ENCODE data around the gene CUX1. TPM values are rescaled to one million over a fixed set of nuclear protein-coding genes. Genes with fewer than 3 reads are reported as not detected.
"Not testable (repeated sequence)": the region's sequence is repeated elsewhere in the genome, so short reads cannot be mapped to it uniquely, and the experiment has no call there.

Gene CUX1
- total RNA-seq, 1 donor, result 41.1 TPM

- H3K27me3 ChIP-seq (ENCODE audit: insufficient read depth, low read length), result no peaks in the 10 kb centered on the region
Measured at GRCh38 chr7:102221961-102222360, 404.5 kb downstream of the CUX1 start.

GRCh38 chr7:102222445-102222844 lies 405.0 kb downstream of the CUX1 start:
- no peaks in the 10 kb centered on the region for H3K27me3 ChIP-seq (ENCODE audit: insufficient read depth, low read length)
- H3K9me3 ChIP-seq (ENCODE audit: low read depth, low read length), result no peaks in the 10 kb centered on the region
- no peaks in the 10 kb centered on the region for H3K4me1 ChIP-seq (ENCODE audit: insufficient read depth, low read length)
- H3K4me3 ChIP-seq (ENCODE audit: low read length), result no peak overlapping the region

More at GRCh38 chr7:102221961-102222360, 404.5 kb downstream of the CUX1 start:
- no peaks in the 10 kb centered on the region for H3K9me3 ChIP-seq (ENCODE audit: low read depth, low read length)
- H3K4me1 ChIP-seq (ENCODE audit: insufficient read depth, low read length), result no peaks in the 10 kb centered on the region
- no peak overlapping the region for H3K4me3 ChIP-seq (ENCODE audit: low read length)

DNA sequence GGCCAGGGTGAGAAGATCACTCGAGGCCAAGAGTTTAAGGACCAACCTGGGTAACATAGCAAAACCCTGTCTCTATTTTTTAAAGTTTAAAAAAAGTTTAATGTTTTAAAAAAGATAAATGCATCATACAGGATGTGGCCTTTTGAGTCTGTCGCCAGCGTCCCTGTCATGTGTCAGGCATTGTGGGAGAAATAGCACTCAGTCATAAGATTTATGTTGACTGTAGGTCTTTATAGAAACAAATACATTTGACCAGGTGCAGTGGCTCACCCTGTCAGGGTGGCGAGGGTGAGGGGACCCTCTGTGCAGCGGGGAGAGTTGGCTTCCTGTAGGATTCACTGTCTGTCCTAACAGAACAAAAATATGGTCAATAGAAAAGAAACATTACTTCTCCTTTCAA lies 405.8 kb downstream of the CUX1 start:
- Histone ChIP-seq H3K27me3 (ENCODE audit: insufficient read depth, low read length) (no peaks in the 10 kb centered on the region), H3K4me3 (ENCODE audit: low read length) (no peak overlapping the region), H3K9me3 (ENCODE audit: low read depth, low read length) (no peaks in the 10 kb centered on the region), H3K4me1 (ENCODE audit: insufficient read depth, low read length) (no peaks in the 10 kb centered on the region)

GRCh38 chr7:102225025-102225424 lies 407.6 kb downstream of the CUX1 start:
- H3K4me3 ChIP-seq (ENCODE audit: low read length), result no peak overlapping the region
- no peaks in the 10 kb centered on the region for H3K27me3 ChIP-seq (ENCODE audit: insufficient read depth, low read length)
- H3K9me3 ChIP-seq (ENCODE audit: low read depth, low read length), result no peaks in the 10 kb centered on the region
- no peaks in the 10 kb centered on the region for H3K4me1 ChIP-seq (ENCODE audit: insufficient read depth, low read length)

- H3K4me1 ChIP-seq (ENCODE audit: insufficient read depth, low read length), result no peaks in the 10 kb centered on the region
- H3K4me3 ChIP-seq (ENCODE audit: low read length), result no peak overlapping the region
- H3K27me3 ChIP-seq (ENCODE audit: insufficient read depth, low read length), result no peaks in the 10 kb centered on the region
- no peaks in the 10 kb centered on the region for H3K9me3 ChIP-seq (ENCODE audit: low read depth, low read length)
Measured at GRCh38 chr7:102227371-102227770, 409.9 kb downstream of the CUX1 start.

- Histone ChIP-seq H3K9me3 (ENCODE audit: low read depth, low read length) (no peaks in the 10 kb centered on the region), H3K4me1 (ENCODE audit: insufficient read depth, low read length) (no peaks in the 10 kb centered on the region), H3K4me3 (ENCODE audit: low read length) (no peak overlapping the region), H3K27me3 (ENCODE audit: insufficient read depth, low read length) (no peaks in the 10 kb centered on the region)
Measured at GRCh38 chr7:102228935-102229334, 411.5 kb downstream of the CUX1 start.

- H3K4me3 ChIP-seq (ENCODE audit: low read length); H3K27me3 ChIP-seq (ENCODE audit: insufficient read depth, low read length); H3K9me3 ChIP-seq (ENCODE audit: low read depth, low read length); H3K4me1 ChIP-seq (ENCODE audit: insufficient read depth, low read length): not testable (repeated sequence)
Measured at GRCh38 chr7:102230162-102230561, 412.7 kb downstream of the CUX1 start.

- Histone ChIP-seq H3K4me3 (ENCODE audit: low read length) (no peak overlapping the region), H3K9me3 (ENCODE audit: low read depth, low read length) (no peaks in the 10 kb centered on the region), H3K27me3 (ENCODE audit: insufficient read depth, low read length) (no peaks in the 10 kb centered on the region), H3K4me1 (ENCODE audit: insufficient read depth, low read length) (no peaks in the 10 kb centered on the region)
Measured at GRCh38 chr7:102230593-102230992, 413.2 kb downstream of the CUX1 start.

DNA sequence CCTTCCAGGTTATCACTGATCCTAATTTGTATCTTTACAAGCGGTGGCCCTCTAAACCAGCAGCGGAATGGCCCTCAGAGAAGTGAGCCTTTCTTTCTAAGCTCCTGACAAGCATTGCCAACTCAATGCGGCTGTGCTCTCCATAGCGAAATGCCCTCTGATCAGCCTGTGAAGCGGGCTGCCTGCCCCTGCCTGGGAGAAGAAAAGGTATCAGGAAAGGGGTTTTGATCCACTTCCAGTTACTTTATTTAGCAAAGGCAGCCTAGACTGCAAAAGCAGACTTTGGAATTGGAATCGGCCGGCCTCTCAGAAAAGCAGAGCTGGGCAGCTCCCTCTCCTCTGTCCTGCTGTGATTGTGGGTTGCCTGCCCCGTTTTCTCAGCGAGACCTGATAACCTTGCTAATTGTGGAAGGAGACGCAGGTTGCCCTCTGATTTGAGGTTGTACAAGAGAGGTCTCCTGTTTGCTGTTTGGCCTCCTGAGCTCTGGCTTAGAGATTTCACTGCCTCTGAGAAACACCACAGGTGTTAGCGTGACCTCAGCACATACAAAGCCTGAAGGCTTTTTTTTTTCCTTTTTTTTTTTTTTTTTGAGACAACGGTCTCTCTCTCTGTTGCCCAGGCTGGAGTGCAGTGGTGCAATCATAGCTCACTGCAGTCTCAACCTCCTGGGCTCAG lies 415.3 kb downstream of the CUX1 start:
- Histone ChIP-seq H3K4me3 (ENCODE audit: low read length) (no peak overlapping the region), H3K27me3 (ENCODE audit: insufficient read depth, low read length) (no peaks in the 10 kb centered on the region), H3K4me1 (ENCODE audit: insufficient read depth, low read length) (no peaks in the 10 kb centered on the region), H3K9me3 (ENCODE audit: low read depth, low read length) (no peaks in the 10 kb centered on the region)

DNA sequence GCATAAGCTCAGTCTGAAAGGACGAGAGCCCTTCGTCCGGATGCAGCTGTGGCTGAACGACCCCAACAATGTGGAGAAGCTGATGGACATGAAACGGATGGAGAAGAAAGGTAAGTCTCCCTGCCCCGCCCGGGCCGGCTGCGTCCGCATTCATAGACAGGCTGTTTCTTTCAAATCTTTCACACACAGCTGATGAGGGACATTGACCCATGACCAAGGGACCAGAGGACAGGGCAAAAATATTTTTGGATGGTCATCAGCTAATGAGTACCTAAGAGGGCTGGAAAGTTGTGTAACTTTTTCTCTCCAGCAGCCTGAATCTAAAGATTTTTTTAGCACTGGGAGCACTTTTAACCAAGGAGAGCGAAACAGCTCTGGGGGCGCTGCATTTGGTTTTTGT lies 416.7 kb downstream of the CUX1 start:
- no peak overlapping the region for H3K4me3 ChIP-seq (ENCODE audit: low read length)
- no peaks in the 10 kb centered on the region for H3K4me1 ChIP-seq (ENCODE audit: insufficient read depth, low read length)
- no peaks in the 10 kb centered on the region for H3K27me3 ChIP-seq (ENCODE audit: insufficient read depth, low read length)
- no peaks in the 10 kb centered on the region for H3K9me3 ChIP-seq (ENCODE audit: low read depth, low read length)

- Histone ChIP-seq H3K4me3 (ENCODE audit: low read length) (no peak overlapping the region), H3K4me1 (ENCODE audit: insufficient read depth, low read length) (no peaks in the 10 kb centered on the region), H3K27me3 (ENCODE audit: insufficient read depth, low read length) (no peaks in the 10 kb centered on the region), H3K9me3 (ENCODE audit: low read depth, low read length) (no peaks in the 10 kb centered on the region)
Measured at GRCh38 chr7:102234801-102235550, 417.6 kb downstream of the CUX1 start.

DNA sequence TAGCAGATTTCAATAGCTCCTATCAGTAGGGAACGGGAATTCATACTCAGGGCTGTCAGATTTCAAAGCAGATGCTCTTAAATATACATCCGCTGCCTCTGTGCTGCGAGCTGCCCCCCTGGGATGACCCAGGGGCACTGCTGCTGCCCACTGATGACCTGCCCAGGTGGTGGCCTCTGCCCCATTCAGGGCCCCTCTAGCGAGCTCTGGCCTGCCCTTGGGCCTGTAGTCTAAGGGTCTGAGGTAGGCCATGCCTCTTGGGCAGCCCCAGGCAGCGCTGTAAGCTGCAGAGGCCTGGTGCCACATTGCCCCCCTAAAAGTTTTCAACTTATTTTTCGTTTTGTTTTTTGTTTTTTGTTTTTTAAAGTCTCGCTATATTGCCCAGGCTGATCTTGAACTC lies 418.7 kb downstream of the CUX1 start:
- H3K4me3 ChIP-seq (ENCODE audit: low read length), result no peak overlapping the region
- H3K4me1 ChIP-seq (ENCODE audit: insufficient read depth, low read length), result no peaks in the 10 kb centered on the region
- no peaks in the 10 kb centered on the region for H3K9me3 ChIP-seq (ENCODE audit: low read depth, low read length)
- H3K27me3 ChIP-seq (ENCODE audit: insufficient read depth, low read length), result no peaks in the 10 kb centered on the region

DNA sequence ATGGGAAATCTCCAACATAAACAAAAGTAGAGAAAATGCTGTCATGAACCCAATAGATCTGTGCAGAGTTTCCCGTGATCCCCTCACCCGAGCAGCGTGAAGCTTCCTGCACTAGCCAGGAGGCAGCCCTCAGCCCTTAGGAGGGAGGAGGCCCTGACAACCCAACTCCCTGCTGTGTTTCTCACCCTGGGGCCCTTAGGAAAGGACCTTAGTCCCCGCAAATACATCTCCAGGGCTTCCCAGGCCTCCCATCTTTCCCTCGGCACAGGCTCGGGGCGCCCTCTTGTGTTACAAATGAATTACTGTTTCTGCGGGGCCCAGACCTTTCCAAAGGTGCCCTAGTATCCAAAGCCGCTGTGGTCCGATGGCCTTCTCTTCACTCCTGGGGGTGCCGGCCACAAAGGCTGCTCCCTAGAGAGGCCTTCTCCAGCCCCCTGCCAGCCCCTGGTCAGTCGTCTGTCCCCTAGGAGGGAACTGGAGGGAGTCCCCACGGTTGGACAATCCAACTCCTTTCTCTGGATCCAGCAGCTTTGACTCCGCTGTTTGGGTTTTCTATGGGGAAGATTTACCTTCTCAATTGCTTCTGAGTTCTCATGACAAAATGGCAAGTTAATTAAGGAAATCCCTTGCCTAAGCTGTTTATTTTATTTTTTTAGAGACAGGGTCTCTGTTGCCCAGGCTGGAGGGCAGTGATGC lies 419.3 kb downstream of the CUX1 start:
- Histone ChIP-seq H3K9me3 (ENCODE audit: low read depth, low read length) (no peaks in the 10 kb centered on the region), H3K4me3 (ENCODE audit: low read length) (no peak overlapping the region), H3K27me3 (ENCODE audit: insufficient read depth, low read length) (no peaks in the 10 kb centered on the region), H3K4me1 (ENCODE audit: insufficient read depth, low read length) (no peaks in the 10 kb centered on the region)

GRCh38 chr7:102239206-102239820 lies 421.9 kb downstream of the CUX1 start:
- no peaks in the 10 kb centered on the region for H3K9me3 ChIP-seq (ENCODE audit: low read depth, low read length)
- no peaks in the 10 kb centered on the region for H3K27me3 ChIP-seq (ENCODE audit: insufficient read depth, low read length)
- no peak overlapping the region for H3K4me3 ChIP-seq (ENCODE audit: low read length)
- H3K4me1 ChIP-seq (ENCODE audit: insufficient read depth, low read length), result no peaks in the 10 kb centered on the region

DNA sequence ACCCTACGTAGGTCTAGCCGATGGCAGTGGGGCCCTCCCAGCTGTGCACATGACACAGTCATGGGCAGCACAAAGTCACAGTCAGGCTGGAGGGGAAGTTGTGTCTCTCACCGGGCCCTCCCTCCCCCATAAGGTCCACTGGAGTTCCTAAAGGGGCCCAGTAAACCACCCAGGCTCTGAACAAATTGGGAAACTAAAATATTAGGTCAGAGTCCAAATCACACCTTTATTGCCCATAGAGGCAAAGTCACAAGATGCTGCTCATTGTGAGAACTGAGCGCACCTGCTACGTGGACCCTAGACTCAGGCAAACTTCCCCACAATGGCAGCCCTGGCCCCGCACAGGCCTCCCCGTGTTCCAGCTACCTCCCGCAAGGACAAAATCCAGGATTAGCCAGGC lies 424.0 kb downstream of the CUX1 start:
- H3K4me3 ChIP-seq (ENCODE audit: low read length), result no peak overlapping the region
- H3K9me3 ChIP-seq (ENCODE audit: low read depth, low read length), result no peaks in the 10 kb centered on the region
- no peaks in the 10 kb centered on the region for H3K27me3 ChIP-seq (ENCODE audit: insufficient read depth, low read length)
- no peaks in the 10 kb centered on the region for H3K4me1 ChIP-seq (ENCODE audit: insufficient read depth, low read length)

Data from mononuclear cell (primary cell).